GM13976 (cell line): ENCODE data around the gene ABCA6.
"Not testable (repeated sequence)": the region's sequence is repeated elsewhere in the genome, so short reads cannot be mapped to it uniquely, and the experiment has no call there.

ENCODE experiments used
- DNase-seq: peaks from one replicate; pipeline ENCODE4 v3.0.0; 2012; ENCODE audit warnings: low spot score
- CTCF ChIP-seq: IDR thresholded peaks from 2 replicates; pipeline ENCODE4 v1.5.1; 2012; ENCODE audit warnings: borderline replicate concordance, mild to moderate bottlenecking; ENCODE audit not compliant: insufficient read depth; ENCODE audit errors: extremely low read depth, missing control alignments, control extremely low read depth
- in situ Hi-C: fragments of 300-500 bp; cut with MboI; formaldehyde crosslinking; loops from one replicate; pipeline ENCODE4 v1.12.0; 2022; ENCODE audit warnings: low sequenced_read_pairs, mixed read lengths, inconsistent platforms; ENCODE audit not compliant: unreplicated experiment

The ABCA6 gene

GRCh38 chr17:69175625-69176456 lies 34.1 kb upstream of the ABCA6 start:
- TF ChIP-seq CTCF = no peak
- in situ Hi-C loops = no loop called here

GRCh38 chr17:69175262-69175624 lies 33.5 kb upstream of the ABCA6 start:
- no peak for DNase-seq
- TF ChIP-seq CTCF = no peak
- in situ Hi-C loops = no loop called here

More at GRCh38 chr17:69175625-69176456, 34.1 kb upstream of the ABCA6 start:
- no peak for DNase-seq

- no peak for DNase-seq
- TF ChIP-seq CTCF = no peak
- in situ Hi-C loops = no loop called here
Measured at GRCh38 chr17:69173118-69173517, 31.4 kb upstream of the ABCA6 start.

GRCh38 chr17:69170377-69170776 lies 28.7 kb upstream of the ABCA6 start:
- no peak for TF ChIP-seq CTCF
- DNase-seq = no peak
- in situ Hi-C loops = no loop called here

- in situ Hi-C loops, DNase-seq: not testable (repeated sequence)
Measured at GRCh38 chr17:69168642-69169041, 26.9 kb upstream of the ABCA6 start.

GRCh38 chr17:69166957-69167356 lies 25.3 kb upstream of the ABCA6 start:
- in situ Hi-C loops = no loop called here
- no peak for TF ChIP-seq CTCF
- no peak for DNase-seq

- no peak for DNase-seq
- in situ Hi-C loops = no loop called here
- TF ChIP-seq CTCF = no peak
Measured at GRCh38 chr17:69164206-69164605, 22.5 kb upstream of the ABCA6 start.
